ENCODE results near the gene SUPT3H.

DNA sequence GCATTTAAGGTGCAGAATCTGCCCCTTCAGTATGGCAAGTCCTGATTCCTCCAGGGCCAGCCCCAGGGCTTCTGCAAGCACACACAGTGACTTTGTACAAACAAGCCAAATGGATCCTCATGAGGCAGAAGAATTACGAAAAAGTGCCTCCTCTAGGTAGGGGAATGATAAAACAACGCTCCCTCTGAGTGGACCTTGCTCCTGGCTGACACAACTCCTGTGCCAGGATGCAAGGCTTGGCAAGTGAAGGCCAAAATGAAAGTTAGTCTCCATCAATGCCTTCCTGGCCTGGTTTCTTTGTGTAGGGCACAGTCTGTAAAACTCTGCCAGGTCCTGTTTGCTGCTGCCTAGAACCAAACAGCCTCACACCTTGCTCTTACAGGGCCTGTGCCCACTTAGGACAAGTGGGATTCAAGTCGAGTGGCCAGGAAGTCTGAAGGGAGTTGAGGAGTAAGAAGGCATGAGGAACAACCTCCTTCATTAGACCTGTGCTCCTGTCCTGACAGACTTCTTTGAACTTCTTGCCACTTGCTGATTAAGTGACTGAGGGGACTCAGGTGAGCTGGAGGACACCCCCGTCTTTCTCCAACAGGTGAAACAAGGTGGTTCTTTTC lies 573.1 kb downstream of the SUPT3H start:
- TF ChIP-seq GATA3 (IDR thresholded peaks at IDR 0.05; ENCODE audit: low read depth, low read length) (no peak), GATA2 (IDR thresholded peaks at IDR 0.05; ENCODE audit: low read depth, low read length) (no peak)
